ENCODE data around the gene OTOG.
A peak's percentile ranks its signal among the peaks of the same experiment; 100 is the strongest.

OTOG gene

GRCh38 chr11:17651061-17651460 is 104.0 kb downstream of the OTOG start:
- DNase-seq (ENCODE audit: low spot score): peak; percentile 65

- DNase-seq (ENCODE audit: low spot score): peak; percentile 74
These were observed 104.6 kb downstream of the OTOG start for GRCh38 chr11:17651681-17652080.

DNA sequence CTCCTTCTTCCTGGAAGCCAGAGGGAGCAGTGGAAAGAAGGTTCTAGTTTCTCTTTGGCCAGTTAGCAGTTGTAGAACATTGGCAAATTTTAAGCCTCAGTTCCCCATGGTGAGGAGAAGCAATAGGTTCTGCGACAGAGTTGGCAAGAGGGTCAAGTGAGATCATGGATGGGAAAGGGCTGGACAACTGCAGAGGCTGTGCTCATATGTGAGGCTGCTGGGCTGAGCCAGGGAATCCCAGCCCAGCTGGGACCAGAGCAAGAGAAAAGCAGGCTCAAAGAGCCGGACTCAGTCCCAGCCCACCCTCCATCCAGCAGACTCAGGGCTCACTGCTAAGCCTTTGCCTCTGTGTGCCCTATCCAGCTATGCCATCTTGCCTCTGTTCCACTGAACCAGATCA is 105.5 kb downstream of the OTOG start:
- DNase-seq (ENCODE audit: low spot score): no peak

- DNase-seq (ENCODE audit: low spot score): peak; percentile 79
These were observed 106.6 kb downstream of the OTOG start for GRCh38 chr11:17653611-17654010.

DNA sequence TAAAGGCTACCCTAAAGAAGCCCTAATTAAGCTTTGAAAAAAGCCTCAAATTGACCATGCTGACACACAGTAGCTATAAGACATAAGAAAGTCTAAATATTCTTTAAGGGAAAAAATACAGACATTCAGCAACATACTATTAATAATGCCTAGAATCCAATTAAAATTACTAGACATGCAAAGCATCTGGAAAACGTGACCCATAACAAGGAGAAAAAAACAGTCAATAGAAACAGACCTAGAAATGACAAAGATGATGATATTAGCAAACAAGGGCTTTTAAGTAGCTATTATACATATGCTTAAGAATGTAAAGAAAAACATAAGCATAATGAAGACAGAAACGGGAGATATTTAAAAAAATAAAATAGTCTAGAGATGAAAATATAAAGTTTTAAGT is 108.6 kb downstream of the OTOG start:
- DNase-seq (ENCODE audit: low spot score): no peak

DNA sequence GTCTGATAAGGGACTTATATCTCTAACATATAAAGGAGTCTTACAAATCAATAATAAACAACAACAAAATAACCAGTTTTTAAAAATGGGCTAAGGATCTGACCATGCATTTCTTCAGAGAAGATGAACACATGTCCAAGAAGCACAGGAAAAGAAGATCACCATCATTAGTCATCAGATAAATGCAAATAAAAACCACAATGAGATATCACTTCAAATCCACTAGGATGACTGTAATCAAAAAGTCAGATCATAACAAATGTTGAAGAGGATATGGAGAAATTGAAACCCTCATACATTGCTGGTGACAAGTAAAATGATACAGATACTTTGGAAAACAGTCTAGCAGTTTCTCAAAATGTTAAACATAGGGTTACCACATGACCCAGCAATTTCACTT is 111.2 kb downstream of the OTOG start:
- no peak for DNase-seq (ENCODE audit: low spot score)

- no peak for DNase-seq (ENCODE audit: low spot score)
These were observed 121.1 kb downstream of the OTOG start for GRCh38 chr11:17668166-17668565.

DNA sequence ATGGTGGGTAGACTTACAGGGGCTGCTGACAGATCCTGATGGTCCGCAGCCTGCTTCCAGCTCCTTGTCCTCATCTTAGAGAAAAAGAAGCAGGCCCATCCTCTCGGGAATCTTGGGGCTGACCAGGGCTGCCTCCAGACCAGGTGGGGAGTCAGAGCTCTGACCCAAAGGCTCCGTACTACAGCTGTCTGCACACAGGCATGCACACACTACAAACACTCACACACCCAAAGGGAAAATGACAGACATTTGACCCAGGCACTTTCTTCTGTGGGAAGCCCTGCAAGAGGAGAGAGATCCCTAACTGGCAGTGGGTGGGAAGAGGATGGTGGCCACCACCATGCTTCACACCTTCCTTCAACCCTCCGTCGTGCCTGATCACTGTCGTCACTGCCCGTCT is 125.4 kb downstream of the OTOG start:
- DNase-seq (ENCODE audit: low spot score): no peak

DNA sequence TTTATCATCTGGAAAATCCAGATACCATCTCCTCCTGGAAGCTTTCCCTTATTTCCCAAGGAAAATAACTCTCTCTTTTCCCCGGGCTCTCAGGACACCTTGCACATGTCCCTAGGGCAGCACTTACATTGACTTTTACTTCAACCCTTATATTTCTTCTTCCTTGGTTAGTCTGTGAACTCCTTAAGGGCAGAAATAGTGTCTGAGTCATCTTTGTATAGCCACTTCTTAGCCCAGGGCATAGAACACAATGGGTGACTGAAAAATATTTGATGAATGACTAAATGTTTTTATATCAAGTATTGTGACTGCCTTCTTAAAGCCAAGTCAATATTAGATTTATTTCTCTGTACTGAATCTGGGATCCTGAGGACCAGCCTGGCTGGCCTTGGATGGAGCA is 126.9 kb downstream of the OTOG start:
- DNase-seq (ENCODE audit: low spot score): no peak

GRCh38 chr11:17682848-17683247 is 135.8 kb downstream of the OTOG start:
- DNase-seq (ENCODE audit: low spot score): no peak

GRCh38 chr11:17683377-17684161 is 136.5 kb downstream of the OTOG start:
- no peak for DNase-seq (ENCODE audit: low spot score)

- DNase-seq (ENCODE audit: low spot score): no peak
These were observed 137.5 kb downstream of the OTOG start for GRCh38 chr11:17684550-17684949.

DNA sequence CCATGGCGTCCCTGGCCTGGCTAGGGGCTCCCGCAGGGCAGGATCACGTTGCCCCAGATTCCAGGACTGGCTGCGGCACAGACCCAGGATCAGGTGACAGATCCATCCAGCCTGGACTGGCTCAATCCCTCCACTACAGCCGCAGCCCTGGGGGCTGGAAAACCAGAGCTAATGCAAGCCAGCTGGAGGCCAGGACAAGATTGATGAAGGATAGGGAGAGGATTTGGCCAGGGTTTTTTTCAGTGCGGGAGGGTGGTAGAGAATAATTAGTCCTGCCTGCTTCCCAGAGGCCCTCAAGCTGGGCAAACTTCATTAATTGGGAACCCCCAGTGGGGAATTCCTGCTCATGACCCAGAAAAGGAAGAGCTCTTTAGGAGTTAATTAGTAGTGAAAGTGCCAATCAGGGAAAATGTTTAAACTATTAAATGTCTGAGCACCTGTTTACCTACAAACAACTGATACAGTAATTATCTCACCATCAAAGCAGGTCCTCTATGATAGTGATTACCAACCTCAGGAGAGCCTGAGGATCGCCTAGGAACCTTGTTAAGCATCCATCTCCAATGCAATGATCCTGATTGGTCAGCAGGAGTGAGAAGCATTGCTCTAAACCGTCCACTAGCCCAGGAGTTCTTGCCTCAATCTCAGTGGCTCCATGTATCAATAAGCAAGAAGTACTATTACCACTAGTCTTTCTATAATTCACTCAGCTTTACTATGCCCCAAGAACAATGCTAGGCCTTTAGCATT is 139.3 kb downstream of the OTOG start:
- DNase-seq (ENCODE audit: low spot score): no peak

DNA sequence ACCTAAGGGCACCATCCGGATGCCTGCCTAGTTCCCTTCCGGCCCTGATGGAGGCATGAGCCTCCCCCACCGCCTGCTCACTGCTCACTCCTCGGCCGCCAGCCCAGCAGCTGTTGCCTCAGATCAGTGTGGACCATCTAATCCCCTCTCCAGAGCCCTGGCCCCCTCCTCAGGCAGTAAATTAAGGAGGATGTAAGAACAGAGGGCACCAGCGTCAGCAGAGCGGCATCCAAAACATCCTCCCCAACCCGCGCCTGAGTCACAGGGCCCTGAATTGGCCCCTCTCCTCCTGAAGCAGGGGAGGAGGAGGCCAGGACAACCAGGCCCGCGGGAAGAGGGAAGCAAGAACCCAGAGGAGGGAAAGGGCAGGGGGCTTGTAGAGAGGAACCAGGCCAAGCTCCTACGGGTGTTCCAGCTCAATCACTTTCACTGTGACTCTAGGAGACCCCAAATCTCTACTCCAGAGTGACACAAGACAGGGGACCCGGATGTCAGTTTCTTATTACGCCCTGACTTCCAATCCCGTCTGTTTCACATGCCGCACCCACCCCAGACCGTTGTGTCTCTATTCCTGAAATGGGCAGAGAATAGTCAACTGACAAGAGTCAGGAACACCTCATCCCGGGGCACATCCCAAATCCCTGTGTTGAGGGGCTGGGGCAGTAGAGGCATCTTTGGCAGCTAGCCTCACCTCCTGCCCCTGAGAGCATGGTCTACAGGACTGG is 141.0 kb downstream of the OTOG start:
- peak; percentile 73 for DNase-seq (ENCODE audit: low spot score)

- no peak for DNase-seq (ENCODE audit: low spot score)
These were observed 144.5 kb downstream of the OTOG start for GRCh38 chr11:17691550-17691949.

GRCh38 chr11:17691976-17692375 is 144.9 kb downstream of the OTOG start:
- DNase-seq (ENCODE audit: low spot score): no peak

DNA sequence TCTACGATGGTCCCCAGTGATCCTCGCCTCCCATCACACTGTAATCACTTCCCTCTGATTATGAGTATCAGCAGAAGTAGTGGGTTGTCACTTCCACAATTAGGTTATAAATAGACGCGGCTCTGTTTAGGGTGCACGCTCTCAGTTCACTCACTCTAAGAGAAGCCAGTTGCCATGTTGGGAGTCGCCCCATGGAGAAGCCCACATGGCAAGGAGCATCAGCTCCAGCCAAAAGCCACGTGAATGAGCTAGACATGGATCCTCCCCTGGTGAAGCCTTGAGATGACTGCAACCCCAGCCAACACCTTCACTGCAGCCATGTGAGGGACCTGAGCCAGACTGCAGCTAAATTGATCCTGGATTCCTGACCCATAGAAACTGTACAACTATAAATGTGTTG is 145.9 kb downstream of the OTOG start:
- DNase-seq (ENCODE audit: low spot score): no peak

DNA sequence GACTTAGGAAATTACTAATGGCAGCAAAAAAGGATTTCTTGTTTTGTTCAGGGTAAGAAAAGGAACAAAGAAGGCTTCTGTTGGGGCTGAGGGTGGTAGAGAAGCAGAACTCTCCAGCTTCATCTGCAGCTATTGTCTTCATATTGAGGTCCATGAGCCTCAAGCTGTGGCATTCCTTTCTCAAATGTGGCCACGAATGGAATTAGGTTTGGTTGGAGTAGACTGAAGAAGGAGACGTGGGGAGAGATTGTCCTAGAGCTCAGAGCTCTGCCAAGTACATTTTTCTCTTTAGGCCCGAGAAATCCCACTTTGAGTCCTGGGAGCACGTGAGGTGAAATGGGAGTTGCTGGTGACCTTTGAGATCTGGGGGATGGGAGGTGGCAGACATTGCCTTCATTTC is 146.5 kb downstream of the OTOG start:
- no peak for DNase-seq (ENCODE audit: low spot score)

- DNase-seq (ENCODE audit: low spot score): no peak
These were observed 147.5 kb downstream of the OTOG start for GRCh38 chr11:17694494-17695110.

GRCh38 chr11:17695454-17696441 is 148.7 kb downstream of the OTOG start:
- DNase-seq (ENCODE audit: low spot score): no peak

GRCh38 chr11:17696741-17697140 is 149.7 kb downstream of the OTOG start:
- no peak for DNase-seq (ENCODE audit: low spot score)
